Measurements from ENCODE around the gene REEP3. TPM values are rescaled to one million over a fixed set of nuclear protein-coding genes. Genes with fewer than 3 reads are reported as not detected.

The REEP3 gene
- polyA plus RNA-seq, 10 donors: 15.2 to 21.5 (median 18.2) TPM

DNA sequence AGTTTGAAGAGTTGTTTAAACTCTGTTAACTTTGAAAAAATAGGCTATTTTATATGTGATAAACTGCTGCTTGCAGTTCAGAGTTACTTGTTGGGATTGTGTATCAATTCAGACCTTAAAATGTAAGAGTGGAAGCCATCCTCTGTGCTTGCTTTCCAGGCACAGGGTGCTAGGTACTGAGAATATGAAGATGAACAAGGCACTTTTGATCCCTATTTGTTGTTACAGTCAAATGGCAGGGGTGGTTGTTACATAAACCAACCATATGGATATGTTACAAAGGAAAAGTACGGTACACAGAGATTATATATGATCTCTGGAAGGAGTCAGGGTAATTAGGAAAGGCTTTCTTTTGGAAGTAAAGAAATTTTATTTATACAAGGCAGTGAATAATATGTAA is 63.8 kb downstream of the REEP3 start:
- no peak for DNase-seq

DNA sequence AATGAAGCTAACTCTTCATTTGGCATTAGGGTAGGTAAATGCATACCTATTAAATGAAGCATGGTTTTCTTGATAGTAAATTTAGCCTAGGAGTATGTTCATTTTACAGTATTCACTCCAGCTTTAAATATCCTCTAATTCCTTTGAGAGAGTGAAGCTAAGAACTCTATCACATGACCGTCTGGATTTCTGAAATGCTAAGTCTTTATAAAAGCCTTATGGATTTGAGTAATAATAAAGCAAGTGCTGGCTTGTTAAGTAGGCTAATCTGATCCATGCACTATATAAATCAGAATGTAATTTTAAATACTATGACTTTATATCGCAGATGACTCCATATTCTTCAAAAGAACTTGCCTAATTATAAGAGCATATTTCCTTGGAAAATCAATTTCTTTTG is 64.8 kb downstream of the REEP3 start:
- peak in 2 of 3 donors; percentile 28 to 43 for DNase-seq

DNA sequence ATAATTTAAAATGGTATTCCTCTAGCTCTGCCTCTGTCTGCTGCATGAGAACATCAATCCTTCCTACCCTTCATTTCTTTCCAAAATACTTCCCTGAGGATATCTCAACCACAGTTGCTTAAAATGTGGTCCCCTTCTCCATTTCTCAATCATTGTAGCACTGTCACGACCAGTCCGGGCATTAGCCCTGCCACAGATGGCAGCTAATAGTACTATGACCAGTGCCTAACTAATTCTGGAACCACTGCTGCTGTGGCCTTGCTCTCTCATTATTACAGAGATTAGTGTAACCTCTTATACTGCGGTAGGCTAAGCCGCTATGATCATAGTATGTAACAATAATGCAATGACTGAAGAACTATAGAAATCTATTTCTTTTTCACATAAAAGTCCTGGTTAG is 66.0 kb downstream of the REEP3 start:
- DNase-seq: no peak

DNA sequence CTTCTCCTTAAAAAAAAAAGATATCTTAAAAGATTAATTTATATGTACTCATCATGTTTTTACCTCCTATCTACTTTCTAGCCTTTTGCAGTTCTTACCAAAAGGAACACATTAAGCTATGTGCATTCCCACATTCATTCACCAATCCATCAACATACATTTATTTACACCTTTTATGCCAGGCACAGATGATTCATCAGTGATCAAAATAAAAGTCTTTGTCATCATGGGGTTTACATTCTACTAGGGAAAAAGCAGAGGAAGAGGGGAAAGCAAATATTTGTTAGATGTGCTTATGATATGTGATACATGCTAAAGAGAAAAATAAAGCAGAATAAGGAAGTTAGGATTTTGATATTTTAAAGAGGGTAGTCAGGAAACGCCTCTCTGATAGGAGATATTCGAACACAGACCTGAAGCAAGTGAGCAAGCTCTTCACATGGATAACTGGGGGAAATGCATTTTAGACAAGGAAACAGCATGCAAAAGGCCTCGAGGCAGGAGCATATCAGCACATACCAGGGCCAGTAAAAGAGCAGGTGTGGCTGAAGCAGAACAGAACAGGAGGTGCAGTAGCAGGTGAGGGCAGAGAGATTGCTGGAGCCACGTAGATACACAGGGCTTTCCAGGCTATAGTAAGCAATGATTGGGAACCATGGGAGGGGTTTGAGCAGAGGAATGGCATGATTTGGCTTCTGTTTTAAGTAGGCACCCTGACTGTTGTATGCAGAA is 67.4 kb downstream of the REEP3 start:
- DNase-seq: no peak

GRCh38 chr10:63591600-63592379 is 70.6 kb downstream of the REEP3 start:
- DNase-seq: no peak

GRCh38 chr10:63593576-63593975 is 72.4 kb downstream of the REEP3 start:
- DNase-seq: no peak

DNA sequence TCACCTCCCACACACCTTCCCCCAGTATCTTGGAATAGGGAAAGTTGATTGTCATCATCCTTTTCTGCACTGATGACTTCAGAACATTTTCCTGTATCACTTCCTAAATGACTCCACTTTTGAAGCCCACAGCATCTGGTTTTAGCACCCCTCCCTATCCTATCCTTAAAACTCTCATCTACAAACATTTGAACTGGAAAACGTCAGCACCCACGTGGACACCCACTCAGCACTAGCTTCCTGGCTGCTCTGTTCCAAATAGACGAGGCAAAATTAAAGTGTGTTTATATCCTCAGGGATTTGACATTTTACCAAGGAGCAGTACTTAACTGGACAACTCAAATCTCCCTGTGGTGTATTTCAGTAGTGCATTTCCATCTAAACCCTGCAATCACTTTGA is 73.9 kb downstream of the REEP3 start:
- DNase-seq: no peak

- DNase-seq: no peak
Observed at GRCh38 chr10:63596924-63597323, 75.7 kb downstream of the REEP3 start.

DNA sequence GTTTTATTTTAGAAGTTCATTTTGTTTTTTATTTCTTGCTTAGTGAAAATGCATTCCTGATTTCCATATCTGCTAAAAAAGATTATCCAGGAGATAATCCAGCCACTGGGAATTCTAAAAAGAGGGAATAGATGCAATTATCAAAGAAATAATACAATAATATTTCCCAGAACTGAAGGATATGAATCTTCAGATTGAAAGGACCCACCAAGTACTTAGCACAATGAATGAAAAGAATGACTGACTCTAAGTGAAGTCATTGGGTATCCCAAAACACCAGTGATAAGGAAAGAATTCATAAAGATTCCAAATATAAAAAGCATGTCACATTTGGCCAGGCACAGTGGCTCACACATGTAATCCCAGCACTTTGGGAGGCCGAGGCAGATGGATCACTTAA is 79.3 kb downstream of the REEP3 start:
- no peak for DNase-seq

GRCh38 chr10:63603709-63604445 is 82.7 kb downstream of the REEP3 start:
- no peak for DNase-seq

GRCh38 chr10:63605197-63605967 is 84.2 kb downstream of the REEP3 start:
- DNase-seq: no peak

DNA sequence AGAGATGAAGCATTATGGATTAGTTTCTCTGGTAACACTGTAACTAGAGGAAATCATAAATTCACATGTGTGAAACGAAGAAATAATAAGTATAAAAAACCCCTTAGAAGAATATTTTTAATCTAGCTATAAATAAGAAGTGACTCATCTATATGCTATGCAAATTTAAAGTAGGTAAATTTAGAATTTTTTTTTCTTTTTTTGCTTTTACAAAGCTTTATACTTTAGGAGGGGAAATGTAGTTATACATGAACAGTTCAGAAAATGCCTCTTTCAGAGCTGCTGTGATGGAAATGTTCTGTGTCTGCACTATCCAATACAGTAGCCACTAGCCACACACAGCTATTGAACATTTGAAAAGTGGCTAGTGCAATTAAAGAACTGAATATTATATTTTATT is 87.3 kb downstream of the REEP3 start:
- DNase-seq: no peak

GRCh38 chr10:63611078-63611477 is 89.9 kb downstream of the REEP3 start:
- no peak for DNase-seq

GRCh38 chr10:63614371-63614891 is 93.2 kb downstream of the REEP3 start:
- peak; percentile 62 to 84 (median 68) for DNase-seq

GRCh38 chr10:63618552-63618951 is 97.4 kb downstream of the REEP3 start:
- no peak for DNase-seq

GRCh38 chr10:63619426-63619825 is 98.2 kb downstream of the REEP3 start:
- DNase-seq: no peak

- DNase-seq: no peak
Observed at GRCh38 chr10:63622097-63622496, 100.9 kb downstream of the REEP3 start.

DNA sequence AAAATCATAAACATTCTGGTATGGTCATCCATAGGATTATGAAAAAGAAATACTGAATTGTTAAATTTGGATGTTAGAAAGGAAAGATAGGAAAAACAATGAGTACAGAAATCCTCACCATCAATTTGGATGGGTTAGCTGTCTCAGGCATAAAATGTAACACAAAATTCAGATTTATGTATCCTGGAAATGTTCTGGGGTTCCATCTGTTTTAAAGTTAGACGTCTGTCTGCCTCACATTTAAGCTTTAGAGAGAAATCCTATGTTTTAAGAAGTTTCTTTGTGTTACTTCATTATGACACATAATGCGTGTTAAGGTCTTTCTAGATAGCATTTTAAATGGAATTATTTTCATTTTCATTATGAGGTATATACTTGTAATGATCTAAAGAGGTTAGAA is 103.5 kb downstream of the REEP3 start:
- no peak for DNase-seq

- DNase-seq: peak in 1 of 3 donors; percentile 33
Observed at GRCh38 chr10:63627396-63627795, 106.2 kb downstream of the REEP3 start.

- DNase-seq: peak in 1 of 3 donors; percentile 40
Observed at GRCh38 chr10:63627881-63628296, 106.7 kb downstream of the REEP3 start.

Measured in muscle of back (tissue), 11 donors.